ENCODE measurements around the gene PBRM1. TPM values are rescaled to one million over a fixed set of nuclear protein-coding genes. Genes with fewer than 3 reads are reported as not detected.

Gene PBRM1
- total RNA-seq, 1 donor from 2014 or later: 131 TPM

GRCh38 chr3:52558436-52558835 lies 127.3 kb downstream of the PBRM1 start:
- Mint-ChIP-seq H3K4me3 (ENCODE audit: low read depth) (no peak overlapping the region), H3K9me3 (ENCODE audit: low read depth) (no peaks in the 10 kb centered on the region), H3K36me3 (ENCODE audit: insufficient read depth) (peaks cover 14% of the 10 kb centered on the region), H3K27ac (no peak overlapping the region), H3K4me1 (ENCODE audit: low read depth) (peaks cover 2% of the 10 kb centered on the region), H3K27me3 (no peaks in the 10 kb centered on the region)
- no peak for DNase-seq (ENCODE audit: low spot score, unreplicated experiment)
- no peak for TF ChIP-seq CTCF (IDR thresholded peaks at IDR 0.05; ENCODE audit: unreplicated experiment)

GRCh38 chr3:52557011-52557960 lies 128.4 kb downstream of the PBRM1 start:
- H3K9me3 Mint-ChIP-seq (ENCODE audit: low read depth): no peaks in the 10 kb centered on the region
- H3K4me3 Mint-ChIP-seq (ENCODE audit: low read depth): no peak overlapping the region
- no peaks in the 10 kb centered on the region for H3K27me3 Mint-ChIP-seq
- peaks cover 11% of the 10 kb centered on the region for H3K36me3 Mint-ChIP-seq (ENCODE audit: insufficient read depth)
- peak overlapping the region; percentile 14 for H3K27ac Mint-ChIP-seq
- H3K4me1 Mint-ChIP-seq (ENCODE audit: low read depth): peaks cover 2% of the 10 kb centered on the region
- no peak for TF ChIP-seq CTCF (IDR thresholded peaks at IDR 0.05; ENCODE audit: unreplicated experiment)
- DNase-seq (ENCODE audit: low spot score, unreplicated experiment): no peak

GRCh38 chr3:52555056-52555455 lies 130.7 kb downstream of the PBRM1 start:
- H3K36me3 Mint-ChIP-seq (ENCODE audit: insufficient read depth): peaks cover 12% of the 10 kb centered on the region
- TF ChIP-seq CTCF (IDR thresholded peaks at IDR 0.05; ENCODE audit: unreplicated experiment): no peak
- DNase-seq (ENCODE audit: low spot score, unreplicated experiment): no peak
- peaks cover 2% of the 10 kb centered on the region for H3K4me1 Mint-ChIP-seq (ENCODE audit: low read depth)
- H3K9me3 Mint-ChIP-seq (ENCODE audit: low read depth): no peaks in the 10 kb centered on the region
- no peak overlapping the region for H3K4me3 Mint-ChIP-seq (ENCODE audit: low read depth)
- no peaks in the 10 kb centered on the region for H3K27me3 Mint-ChIP-seq
- no peak overlapping the region for H3K27ac Mint-ChIP-seq

GRCh38 chr3:52554026-52554755 lies 131.5 kb downstream of the PBRM1 start:
- H3K36me3 Mint-ChIP-seq (ENCODE audit: insufficient read depth): peaks cover 9% of the 10 kb centered on the region
- H3K9me3 Mint-ChIP-seq (ENCODE audit: low read depth): no peaks in the 10 kb centered on the region
- DNase-seq (ENCODE audit: low spot score, unreplicated experiment): no peak
- no peak overlapping the region for H3K4me3 Mint-ChIP-seq (ENCODE audit: low read depth)
- no peaks in the 10 kb centered on the region for H3K27me3 Mint-ChIP-seq
- no peak for TF ChIP-seq CTCF (IDR thresholded peaks at IDR 0.05; ENCODE audit: unreplicated experiment)
- H3K4me1 Mint-ChIP-seq (ENCODE audit: low read depth): peaks cover 2% of the 10 kb centered on the region
- H3K27ac Mint-ChIP-seq: peak overlapping the region; percentile 85

GRCh38 chr3:52552089-52552488 lies 133.6 kb downstream of the PBRM1 start:
- H3K27ac Mint-ChIP-seq: no peak overlapping the region
- peaks cover 13% of the 10 kb centered on the region for H3K36me3 Mint-ChIP-seq (ENCODE audit: insufficient read depth)
- TF ChIP-seq CTCF (IDR thresholded peaks at IDR 0.05; ENCODE audit: unreplicated experiment): no peak
- H3K4me3 Mint-ChIP-seq (ENCODE audit: low read depth): no peak overlapping the region
- H3K27me3 Mint-ChIP-seq: no peaks in the 10 kb centered on the region
- H3K4me1 Mint-ChIP-seq (ENCODE audit: low read depth): peaks cover 2% of the 10 kb centered on the region
- no peaks in the 10 kb centered on the region for H3K9me3 Mint-ChIP-seq (ENCODE audit: low read depth)
- DNase-seq (ENCODE audit: low spot score, unreplicated experiment): no peak

Measured in progenitor cell of endocrine pancreas (in vitro differentiated cells).